Keratinocyte (primary cell): ENCODE data around the gene CLIC3. TPM values are rescaled to one million over a fixed set of nuclear protein-coding genes. Genes with fewer than 3 reads are reported as not detected.

ENCODE experiments used
- DNase-seq: peaks from one replicate; pipeline ENCODE4 v3.0.0-alpha.2; 2011; ENCODE audit warnings: low read depth, missing footprints, low spot score
- FAIRE-seq: peaks from 2 replicates; lab custom pipeline; 2011; peaks lifted over from hg19 to GRCh38; lab: Jason Lieb, UNC
- H2AFZ ChIP-seq: 2 replicates; pipeline ENCODE4 v1.6.0; 2012; ENCODE audit warnings: low read length, control low read depth, inconsistent platforms; ENCODE audit not compliant: control insufficient read depth
- H3K27ac ChIP-seq: 2 replicates; pipeline ENCODE4 v1.5.1; 2011; ENCODE audit warnings: low read length; ENCODE audit not compliant: control insufficient read depth, insufficient read depth
- H3K27me3 ChIP-seq: 3 replicates; pipeline ENCODE4 v1.6.0; 2011; ENCODE audit warnings: low read length; ENCODE audit not compliant: control insufficient read depth, insufficient read depth; ENCODE audit errors: extremely low read depth
- H3K36me3 ChIP-seq, 2 experiments: 2 replicates in 1 of 2; 3 replicates in 1 of 2; pipeline ENCODE4 v1.5.1; 2011; ENCODE audit warnings: low read length in 2 of 2, mild to moderate bottlenecking in 1 of 2; ENCODE audit not compliant: control insufficient read depth in 2 of 2, insufficient read depth in 2 of 2; ENCODE audit errors: extremely low read depth in 1 of 2
- H3K4me1 ChIP-seq: 3 replicates; pipeline ENCODE4 v1.5.1; 2011; ENCODE audit warnings: low read length; ENCODE audit not compliant: control insufficient read depth, insufficient read depth; ENCODE audit errors: extremely low read depth
- H3K4me2 ChIP-seq: 3 replicates; pipeline ENCODE4 v1.6.0; 2011; ENCODE audit warnings: low read depth, low read length; ENCODE audit not compliant: control insufficient read depth, insufficient read depth; ENCODE audit errors: extremely low read depth
- H3K4me3 ChIP-seq, 3 experiments: fragments of 200-600 bp in 1 of 3; sonication (generic) in 1 of 3; 2 replicates in 2 of 3; 3 replicates in 1 of 3; pipeline ENCODE4 v1.5.1; 2011 to 2016; ENCODE audit warnings: low read length in 3 of 3, mild to moderate bottlenecking in 3 of 3, control low read depth in 2 of 3, inconsistent platforms in 1 of 3, low read depth in 1 of 3, mixed read lengths in 1 of 3, mixed run types in 1 of 3, moderate library complexity in 1 of 3; ENCODE audit not compliant: control insufficient read depth in 2 of 3, insufficient read depth in 2 of 3; ENCODE audit errors: extremely low read depth in 1 of 3
- H3K79me2 ChIP-seq: 2 replicates; pipeline ENCODE4 v1.6.0; 2012; ENCODE audit warnings: low read length; ENCODE audit not compliant: control insufficient read depth, insufficient read depth
- H3K9ac ChIP-seq: 3 replicates; pipeline ENCODE4 v1.6.0; 2011; ENCODE audit warnings: low read length; ENCODE audit not compliant: control insufficient read depth, insufficient read depth; ENCODE audit errors: extremely low read depth
- H3K9me1 ChIP-seq: 3 replicates; pipeline ENCODE4 v1.6.0; 2011; ENCODE audit warnings: low read length; ENCODE audit not compliant: control insufficient read depth, insufficient read depth; ENCODE audit errors: extremely low read depth
- H3K9me3 ChIP-seq: 2 replicates; pipeline ENCODE4 v1.5.1; 2012; ENCODE audit warnings: low read depth, low read length; ENCODE audit not compliant: control insufficient read depth
- H4K20me1 ChIP-seq: 3 replicates; pipeline ENCODE4 v1.6.0; 2011; ENCODE audit warnings: low read length; ENCODE audit not compliant: control insufficient read depth, insufficient read depth; ENCODE audit errors: extremely low read depth
- EZH2 ChIP-seq: IDR thresholded peaks from one replicate; pipeline ENCODE4 v1.6.1; 2012; ENCODE audit warnings: inconsistent platforms, mild to moderate bottlenecking, low read length, moderate library complexity
- dilution Hi-C: fragments of 300-500 bp; cut with MboI; formaldehyde crosslinking; loops from one replicate; pipeline ENCODE4 v1.7.0; 2020; ENCODE audit warnings: low sequenced_read_pairs; ENCODE audit not compliant: extremely low pct_ligation_motif_present
- polyA plus RNA-seq, 5 experiments: library from polyadenylated mRNA; depleted of rRNA in 3 of 5; stranded (reverse) in 3 of 5; stranded (forward) in 1 of 5; unstranded in 1 of 5; fragments of >200 nt; gene quantifications; 1 replicate in 1 of 5; 2 replicates in 3 of 5; 3 replicates in 1 of 5; pipeline versions ENCODE4 v1.2.1 to v1.2.3, GENCODE V29; 2011 to 2012; ENCODE audit warnings: missing spikeins in 2 of 5, low read depth in 1 of 5, low replicate concordance in 1 of 5
- TF ChIP-seq, protein P1 (sequence below), 3 experiments: IDR thresholded peaks in 1 of 3; conservative IDR thresholded peaks in 1 of 3; optimal IDR thresholded peaks in 1 of 3; 2 replicates in 2 of 3; 3 replicates in 1 of 3; pipeline versions ENCODE3 to v1.5.1; 2011; ENCODE audit warnings: low read length in 3 of 3, mild to moderate bottlenecking in 3 of 3, moderate library complexity in 2 of 3, control low read depth in 1 of 3, inconsistent platforms in 1 of 3; ENCODE audit not compliant: insufficient read depth in 2 of 3; ENCODE audit errors: extremely low read depth in 1 of 3

The CLIC3 gene
- polyA plus RNA-seq, 1 donor (not counting 4 experiments of a cell fraction or from before 2014, with no cell fraction given) = 5.5 TPM

DNA sequence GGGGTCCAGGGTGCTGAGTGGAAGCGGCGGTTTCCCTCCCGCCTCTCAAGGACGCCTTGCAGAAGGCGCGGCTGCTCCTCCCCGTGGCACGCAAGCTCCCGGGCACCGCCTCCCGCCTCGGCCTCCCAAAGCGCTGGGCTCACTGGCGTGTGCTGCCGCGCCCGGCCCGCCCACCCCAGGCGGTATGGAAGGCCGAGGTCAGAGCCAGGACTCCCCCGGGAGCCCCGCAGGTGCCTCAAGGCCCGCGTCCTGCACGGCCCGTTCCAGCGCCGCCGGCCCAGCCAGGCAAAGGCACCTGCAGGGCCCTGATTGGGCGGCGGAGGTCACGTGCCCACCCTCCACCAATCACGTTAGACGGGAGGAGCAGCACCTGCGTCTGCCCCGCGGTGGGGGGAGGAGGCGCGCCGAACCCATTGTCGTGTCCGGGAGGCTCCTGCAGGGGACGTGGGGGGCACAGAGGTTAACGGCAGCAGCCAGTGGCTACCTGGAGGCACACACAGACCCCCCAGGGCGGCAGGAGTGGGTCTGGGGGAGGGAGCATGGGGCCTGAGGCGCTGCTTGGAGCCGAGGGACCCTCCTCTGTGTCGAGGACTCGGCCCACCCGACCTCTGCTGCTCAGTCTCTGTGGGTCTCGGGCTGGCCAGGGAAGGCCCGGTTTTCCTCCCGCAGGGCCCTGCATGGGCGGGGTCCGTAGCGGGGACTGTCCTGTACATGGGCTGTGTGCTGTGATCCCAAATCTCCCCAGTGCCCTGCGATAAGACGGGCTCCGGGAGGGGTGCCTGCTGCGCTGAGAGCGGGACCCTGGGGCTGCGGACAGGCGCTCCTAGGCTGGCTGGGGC lies 46.3 kb downstream of the CLIC3 start:
- H3K4me2 ChIP-seq = peak overlapping the region; percentile 94
- H4K20me1 ChIP-seq = no peaks in the 10 kb centered on the region
- no peak for TF ChIP-seq EZH2
- TF ChIP-seq, protein P1, sequence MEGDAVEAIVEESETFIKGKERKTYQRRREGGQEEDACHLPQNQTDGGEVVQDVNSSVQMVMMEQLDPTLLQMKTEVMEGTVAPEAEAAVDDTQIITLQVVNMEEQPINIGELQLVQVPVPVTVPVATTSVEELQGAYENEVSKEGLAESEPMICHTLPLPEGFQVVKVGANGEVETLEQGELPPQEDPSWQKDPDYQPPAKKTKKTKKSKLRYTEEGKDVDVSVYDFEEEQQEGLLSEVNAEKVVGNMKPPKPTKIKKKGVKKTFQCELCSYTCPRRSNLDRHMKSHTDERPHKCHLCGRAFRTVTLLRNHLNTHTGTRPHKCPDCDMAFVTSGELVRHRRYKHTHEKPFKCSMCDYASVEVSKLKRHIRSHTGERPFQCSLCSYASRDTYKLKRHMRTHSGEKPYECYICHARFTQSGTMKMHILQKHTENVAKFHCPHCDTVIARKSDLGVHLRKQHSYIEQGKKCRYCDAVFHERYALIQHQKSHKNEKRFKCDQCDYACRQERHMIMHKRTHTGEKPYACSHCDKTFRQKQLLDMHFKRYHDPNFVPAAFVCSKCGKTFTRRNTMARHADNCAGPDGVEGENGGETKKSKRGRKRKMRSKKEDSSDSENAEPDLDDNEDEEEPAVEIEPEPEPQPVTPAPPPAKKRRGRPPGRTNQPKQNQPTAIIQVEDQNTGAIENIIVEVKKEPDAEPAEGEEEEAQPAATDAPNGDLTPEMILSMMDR (optimal IDR thresholded peaks at IDR 0.05 in 1 of 3, IDR thresholded peaks at IDR 0.05 in 1 of 3, conservative IDR thresholded peaks at IDR 0.05 in 1 of 3; ENCODE audit: extremely low read depth in 1 of 3, insufficient read depth in 2 of 3, low read length in 3 of 3) = no peak
- FAIRE-seq (peak; percentile 63), DNase-seq (peak; percentile 62)
- peak overlapping the region; percentile 63 to 70 (median 65) for H3K4me3 ChIP-seq
- H3K27ac ChIP-seq = no peak overlapping the region
- H3K9me3 ChIP-seq = no peaks in the 10 kb centered on the region
- H3K4me1 ChIP-seq = peaks cover 12% of the 10 kb centered on the region
- H3K9ac ChIP-seq = peak overlapping the region; percentile 65
- H3K9me1 ChIP-seq = no peaks in the 10 kb centered on the region
- H3K27me3 ChIP-seq = no peaks in the 10 kb centered on the region
- H3K79me2 ChIP-seq = no peaks in the 10 kb centered on the region
- H2AFZ ChIP-seq = peak overlapping the region; percentile 95
- dilution Hi-C loops = loop anchor here (25.0 kb wide), 1 partner anchor 138 kb away; the partner anchor contains the start of gene RABL6
- H3K36me3 ChIP-seq = no peaks in the 10 kb centered on the region

DNA sequence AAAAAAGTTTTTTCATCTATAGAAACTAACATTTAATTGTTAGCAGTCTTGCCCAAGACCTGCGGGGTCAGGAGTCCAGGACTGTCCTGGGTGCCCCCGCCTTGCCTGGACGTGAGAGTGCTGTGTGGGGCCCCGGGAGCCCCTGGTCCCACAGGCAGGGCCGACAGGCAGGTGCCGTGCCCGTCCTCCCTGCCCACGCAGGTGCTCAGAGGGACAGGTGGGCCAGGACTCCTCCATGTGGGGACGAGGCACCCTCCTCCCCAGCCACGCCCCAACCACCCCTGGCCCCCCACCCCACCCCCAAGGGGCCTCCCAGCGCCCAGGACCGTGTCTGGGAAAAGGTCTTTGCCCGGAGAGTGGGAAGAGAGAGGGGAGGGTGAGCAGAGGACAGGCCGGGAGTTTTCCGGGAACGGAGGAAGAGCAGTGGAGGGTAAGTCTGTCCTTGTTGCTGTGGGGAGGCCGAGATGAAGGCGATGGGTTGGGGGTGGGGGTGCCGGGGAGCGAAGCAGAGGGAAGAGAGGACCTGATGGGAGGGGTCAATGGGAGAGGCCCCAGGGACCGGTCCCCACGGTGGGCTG lies 47.0 kb downstream of the CLIC3 start:
- H3K27ac ChIP-seq = no peak overlapping the region
- H3K36me3 ChIP-seq = no peaks in the 10 kb centered on the region
- peak overlapping the region; percentile 54 for H3K4me2 ChIP-seq
- peak overlapping the region; percentile 74 for H2AFZ ChIP-seq
- H3K4me1 ChIP-seq = peaks cover 14% of the 10 kb centered on the region
- TF ChIP-seq EZH2 = no peak
- TF ChIP-seq, protein P1 (optimal IDR thresholded peaks at IDR 0.05 in 1 of 3, IDR thresholded peaks at IDR 0.05 in 1 of 3, conservative IDR thresholded peaks at IDR 0.05 in 1 of 3; ENCODE audit: extremely low read depth in 1 of 3, insufficient read depth in 2 of 3, low read length in 3 of 3) = no peak
- H3K9me1 ChIP-seq = no peaks in the 10 kb centered on the region
- H3K27me3 ChIP-seq = no peaks in the 10 kb centered on the region
- H3K4me3 ChIP-seq = peak overlapping the region; percentile 63 to 70 (median 65)
- no peaks in the 10 kb centered on the region for H4K20me1 ChIP-seq
- peak overlapping the region; percentile 64 for H3K9ac ChIP-seq
- no peak for FAIRE-seq
- H3K9me3 ChIP-seq = no peaks in the 10 kb centered on the region
- H3K79me2 ChIP-seq = no peaks in the 10 kb centered on the region
- dilution Hi-C loops = loop anchor here (25.0 kb wide), 1 partner anchor 137 kb away; the partner anchor contains the start of gene RABL6
- DNase-seq = no peak
